Measurements from ENCODE around the gene CHDH.

CHDH gene

GRCh38 chr3:53780171-53780570 lies 66.0 kb downstream of the CHDH start:
- no peak for TF ChIP-seq TAF1 (IDR thresholded peaks at IDR 0.05; ENCODE audit: low read depth, low read length)
- no peak for TF ChIP-seq SPI1 (IDR thresholded peaks at IDR 0.05; ENCODE audit: low read depth, low read length)
- TF ChIP-seq POLR2A (IDR thresholded peaks at IDR 0.05; ENCODE audit: low read depth, low read length), result no peak
- no peak for TF ChIP-seq POLR2AphosphoS5 (IDR thresholded peaks at IDR 0.05; ENCODE audit: low read depth, low read length)
- no peak for TF ChIP-seq PAX5 (IDR thresholded peaks at IDR 0.05; ENCODE audit: insufficient read depth, low read length, severe bottlenecking)
- no peak for TF ChIP-seq POU2F2 (IDR thresholded peaks at IDR 0.05; ENCODE audit: low read depth, low read length)
- DNase-seq (ENCODE audit: insufficient read length, low spot score) (no peak), FAIRE-seq (no peak)

GRCh38 chr3:53778153-53778552 lies 68.1 kb downstream of the CHDH start:
- DNase-seq (ENCODE audit: insufficient read length, low spot score) (no peak), FAIRE-seq (no peak)
- TF ChIP-seq PAX5 (IDR thresholded peaks at IDR 0.05; ENCODE audit: insufficient read depth, low read length, severe bottlenecking) (no peak), POU2F2 (IDR thresholded peaks at IDR 0.05; ENCODE audit: low read depth, low read length) (no peak), SPI1 (IDR thresholded peaks at IDR 0.05; ENCODE audit: low read depth, low read length) (no peak), POLR2A (IDR thresholded peaks at IDR 0.05; ENCODE audit: low read depth, low read length) (no peak), TAF1 (IDR thresholded peaks at IDR 0.05; ENCODE audit: low read depth, low read length) (no peak), POLR2AphosphoS5 (IDR thresholded peaks at IDR 0.05; ENCODE audit: low read depth, low read length) (no peak)

GRCh38 chr3:53777468-53777867 lies 68.8 kb downstream of the CHDH start:
- no peak for FAIRE-seq
- TF ChIP-seq POLR2A (IDR thresholded peaks at IDR 0.05; ENCODE audit: low read depth, low read length), result no peak
- TF ChIP-seq PAX5 (IDR thresholded peaks at IDR 0.05; ENCODE audit: insufficient read depth, low read length, severe bottlenecking), result no peak
- no peak for TF ChIP-seq POU2F2 (IDR thresholded peaks at IDR 0.05; ENCODE audit: low read depth, low read length)
- no peak for TF ChIP-seq POLR2AphosphoS5 (IDR thresholded peaks at IDR 0.05; ENCODE audit: low read depth, low read length)
- no peak for TF ChIP-seq SPI1 (IDR thresholded peaks at IDR 0.05; ENCODE audit: low read depth, low read length)
- no peak for TF ChIP-seq TAF1 (IDR thresholded peaks at IDR 0.05; ENCODE audit: low read depth, low read length)
- DNase-seq (ENCODE audit: insufficient read length, low spot score), result no peak

GRCh38 chr3:53776494-53777101 lies 69.6 kb downstream of the CHDH start:
- FAIRE-seq (no peak), DNase-seq (ENCODE audit: insufficient read length, low spot score) (no peak)
- TF ChIP-seq PAX5 (IDR thresholded peaks at IDR 0.05; ENCODE audit: insufficient read depth, low read length, severe bottlenecking), result no peak
- no peak for TF ChIP-seq POU2F2 (IDR thresholded peaks at IDR 0.05; ENCODE audit: low read depth, low read length)
- TF ChIP-seq POLR2A (IDR thresholded peaks at IDR 0.05; ENCODE audit: low read depth, low read length), result no peak
- no peak for TF ChIP-seq POLR2AphosphoS5 (IDR thresholded peaks at IDR 0.05; ENCODE audit: low read depth, low read length)
- TF ChIP-seq SPI1 (IDR thresholded peaks at IDR 0.05; ENCODE audit: low read depth, low read length), result no peak
- TF ChIP-seq TAF1 (IDR thresholded peaks at IDR 0.05; ENCODE audit: low read depth, low read length), result no peak

- DNase-seq (ENCODE audit: insufficient read length, low spot score) (no peak), FAIRE-seq (peak; percentile 48)
- TF ChIP-seq POU2F2 (IDR thresholded peaks at IDR 0.05; ENCODE audit: low read depth, low read length) (no peak), TAF1 (IDR thresholded peaks at IDR 0.05; ENCODE audit: low read depth, low read length) (no peak), SPI1 (IDR thresholded peaks at IDR 0.05; ENCODE audit: low read depth, low read length) (no peak), POLR2A (IDR thresholded peaks at IDR 0.05; ENCODE audit: low read depth, low read length) (no peak), POLR2AphosphoS5 (IDR thresholded peaks at IDR 0.05; ENCODE audit: low read depth, low read length) (no peak), PAX5 (IDR thresholded peaks at IDR 0.05; ENCODE audit: insufficient read depth, low read length, severe bottlenecking) (no peak)
These were observed 70.4 kb downstream of the CHDH start for GRCh38 chr3:53775834-53776251.

DNA sequence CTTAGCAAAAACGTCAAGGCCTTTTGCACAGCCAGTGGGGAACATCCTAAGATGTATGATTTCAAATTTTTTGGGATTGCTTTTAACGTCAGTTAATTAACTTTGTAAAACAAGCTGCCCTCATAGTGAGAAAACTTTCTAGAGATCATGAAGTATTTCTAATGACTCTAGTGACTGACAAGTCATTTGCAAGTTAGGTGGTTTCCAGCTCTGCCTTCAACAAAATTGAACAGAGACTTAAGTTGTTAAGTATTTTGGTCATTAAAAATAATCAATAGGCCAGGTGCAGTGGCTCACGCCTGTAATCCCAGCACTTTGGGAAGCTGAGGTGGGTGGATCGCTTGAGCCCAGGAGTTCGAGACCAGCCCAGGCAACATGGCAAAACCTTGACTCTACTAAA lies 71.2 kb downstream of the CHDH start:
- no peak for FAIRE-seq
- no peak for DNase-seq (ENCODE audit: insufficient read length, low spot score)
- TF ChIP-seq TAF1 (IDR thresholded peaks at IDR 0.05; ENCODE audit: low read depth, low read length) (no peak), POU2F2 (IDR thresholded peaks at IDR 0.05; ENCODE audit: low read depth, low read length) (no peak), POLR2A (IDR thresholded peaks at IDR 0.05; ENCODE audit: low read depth, low read length) (no peak), PAX5 (IDR thresholded peaks at IDR 0.05; ENCODE audit: insufficient read depth, low read length, severe bottlenecking) (no peak), POLR2AphosphoS5 (IDR thresholded peaks at IDR 0.05; ENCODE audit: low read depth, low read length) (no peak), SPI1 (IDR thresholded peaks at IDR 0.05; ENCODE audit: low read depth, low read length) (no peak)

- DNase-seq (ENCODE audit: insufficient read length, low spot score) (no peak), FAIRE-seq (no peak)
- TF ChIP-seq POLR2AphosphoS5 (IDR thresholded peaks at IDR 0.05; ENCODE audit: low read depth, low read length), result no peak
- TF ChIP-seq TAF1 (IDR thresholded peaks at IDR 0.05; ENCODE audit: low read depth, low read length), result no peak
- no peak for TF ChIP-seq POU2F2 (IDR thresholded peaks at IDR 0.05; ENCODE audit: low read depth, low read length)
- TF ChIP-seq SPI1 (IDR thresholded peaks at IDR 0.05; ENCODE audit: low read depth, low read length), result no peak
- no peak for TF ChIP-seq POLR2A (IDR thresholded peaks at IDR 0.05; ENCODE audit: low read depth, low read length)
- TF ChIP-seq PAX5 (IDR thresholded peaks at IDR 0.05; ENCODE audit: insufficient read depth, low read length, severe bottlenecking), result no peak
These were observed 71.8 kb downstream of the CHDH start for GRCh38 chr3:53774414-53774813.

GRCh38 chr3:53773611-53774368 lies 72.4 kb downstream of the CHDH start:
- DNase-seq (ENCODE audit: insufficient read length, low spot score), result peak; percentile 64
- TF ChIP-seq POU2F2 (IDR thresholded peaks at IDR 0.05; ENCODE audit: low read depth, low read length) (peak; percentile 77; the same call in 1 of the 2 replicates), SPI1 (IDR thresholded peaks at IDR 0.05; ENCODE audit: low read depth, low read length) (peak; percentile 78), POLR2A (IDR thresholded peaks at IDR 0.05; ENCODE audit: low read depth, low read length) (no peak)
- FAIRE-seq, result peak; percentile 98

- DNase-seq (ENCODE audit: insufficient read length, low spot score) (no peak), FAIRE-seq (no peak)
- TF ChIP-seq SPI1 (IDR thresholded peaks at IDR 0.05; ENCODE audit: low read depth, low read length) (peak; percentile 73), PAX5 (IDR thresholded peaks at IDR 0.05; ENCODE audit: insufficient read depth, low read length, severe bottlenecking) (no peak)
These were observed 73.2 kb downstream of the CHDH start for GRCh38 chr3:53773021-53773436.

Data from GM12891 (cell line).